ENCODE measurements around the gene SAG.
"Not testable (repeated sequence)": the region's sequence is repeated elsewhere in the genome, so short reads cannot be mapped to it uniquely, and the experiment has no call there.

The SAG gene

DNA sequence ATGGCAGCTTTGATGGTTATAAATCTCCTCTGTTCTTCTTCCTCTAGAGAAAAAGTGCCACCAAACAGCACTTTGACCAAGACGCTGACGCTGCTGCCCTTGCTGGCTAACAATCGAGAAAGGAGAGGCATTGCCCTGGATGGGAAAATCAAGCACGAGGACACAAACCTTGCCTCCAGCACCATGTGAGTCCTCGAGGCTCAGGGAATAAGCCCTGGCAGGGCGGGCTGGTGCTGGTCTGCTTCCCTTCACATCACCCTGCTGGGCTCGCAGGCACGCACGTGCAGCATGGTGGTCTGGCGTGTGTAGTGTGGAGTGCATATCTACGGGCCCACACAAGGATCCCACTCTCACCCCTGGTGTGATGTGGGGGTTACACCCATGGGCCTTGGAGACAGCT is 27.3 kb downstream of the SAG start:
- H3K4me3 Mint-ChIP-seq, result no peak overlapping the region
- TF ChIP-seq, protein P1, sequence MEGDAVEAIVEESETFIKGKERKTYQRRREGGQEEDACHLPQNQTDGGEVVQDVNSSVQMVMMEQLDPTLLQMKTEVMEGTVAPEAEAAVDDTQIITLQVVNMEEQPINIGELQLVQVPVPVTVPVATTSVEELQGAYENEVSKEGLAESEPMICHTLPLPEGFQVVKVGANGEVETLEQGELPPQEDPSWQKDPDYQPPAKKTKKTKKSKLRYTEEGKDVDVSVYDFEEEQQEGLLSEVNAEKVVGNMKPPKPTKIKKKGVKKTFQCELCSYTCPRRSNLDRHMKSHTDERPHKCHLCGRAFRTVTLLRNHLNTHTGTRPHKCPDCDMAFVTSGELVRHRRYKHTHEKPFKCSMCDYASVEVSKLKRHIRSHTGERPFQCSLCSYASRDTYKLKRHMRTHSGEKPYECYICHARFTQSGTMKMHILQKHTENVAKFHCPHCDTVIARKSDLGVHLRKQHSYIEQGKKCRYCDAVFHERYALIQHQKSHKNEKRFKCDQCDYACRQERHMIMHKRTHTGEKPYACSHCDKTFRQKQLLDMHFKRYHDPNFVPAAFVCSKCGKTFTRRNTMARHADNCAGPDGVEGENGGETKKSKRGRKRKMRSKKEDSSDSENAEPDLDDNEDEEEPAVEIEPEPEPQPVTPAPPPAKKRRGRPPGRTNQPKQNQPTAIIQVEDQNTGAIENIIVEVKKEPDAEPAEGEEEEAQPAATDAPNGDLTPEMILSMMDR (IDR thresholded peaks at IDR 0.05; ENCODE audit: unreplicated experiment in 3 of 3), result no peak
- peaks cover 5% of the 10 kb centered on the region for H3K27me3 Mint-ChIP-seq (ENCODE audit: low read depth)
- peaks cover 10% of the 10 kb centered on the region for H3K4me1 Mint-ChIP-seq
- H3K9me3 Mint-ChIP-seq, result no peaks in the 10 kb centered on the region
- H3K36me3 Mint-ChIP-seq (ENCODE audit: low read depth), result no peaks in the 10 kb centered on the region
- H3K27ac Mint-ChIP-seq, result no peak overlapping the region

DNA sequence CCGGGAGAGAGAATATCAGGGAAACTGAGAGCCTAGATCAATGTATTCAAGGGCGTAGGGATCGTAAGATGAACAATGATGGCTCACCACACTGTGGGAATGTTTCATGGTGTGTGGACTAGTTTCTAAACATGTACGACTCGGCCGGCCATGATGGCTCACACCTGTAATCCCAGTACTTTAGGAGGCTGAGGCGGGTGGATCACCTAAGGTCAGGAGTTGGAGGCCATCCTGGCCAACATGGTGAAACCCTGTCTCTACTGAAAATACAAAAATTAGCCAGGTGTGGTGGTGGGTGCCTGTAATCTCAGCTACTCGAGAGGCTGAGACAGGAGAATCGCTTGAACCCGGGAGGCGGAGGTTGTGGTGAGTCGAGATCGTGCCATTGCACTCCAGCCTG is 28.5 kb downstream of the SAG start:
- not testable (repeated sequence) for H3K36me3 Mint-ChIP-seq (ENCODE audit: low read depth); H3K27me3 Mint-ChIP-seq (ENCODE audit: low read depth); H3K4me3 Mint-ChIP-seq; H3K9me3 Mint-ChIP-seq; H3K27ac Mint-ChIP-seq; H3K4me1 Mint-ChIP-seq

GRCh38 chr2:233336541-233336940 is 28.9 kb downstream of the SAG start:
- Mint-ChIP-seq H3K4me3 (no peak overlapping the region), H3K9me3 (peaks cover 3% of the 10 kb centered on the region), H3K4me1 (peaks cover 8% of the 10 kb centered on the region), H3K27ac (no peak overlapping the region), H3K27me3 (ENCODE audit: low read depth) (peaks cover 5% of the 10 kb centered on the region), H3K36me3 (ENCODE audit: low read depth) (no peaks in the 10 kb centered on the region)
- TF ChIP-seq, protein P1 (IDR thresholded peaks at IDR 0.05; ENCODE audit: unreplicated experiment in 3 of 3), result no peak

GRCh38 chr2:233338046-233338445 is 30.4 kb downstream of the SAG start:
- H3K4me1 Mint-ChIP-seq, result no peaks in the 10 kb centered on the region
- H3K9me3 Mint-ChIP-seq, result peaks cover 6% of the 10 kb centered on the region
- no peaks in the 10 kb centered on the region for H3K27me3 Mint-ChIP-seq (ENCODE audit: low read depth)
- H3K27ac Mint-ChIP-seq, result no peak overlapping the region
- no peaks in the 10 kb centered on the region for H3K36me3 Mint-ChIP-seq (ENCODE audit: low read depth)
- TF ChIP-seq, protein P1 (IDR thresholded peaks at IDR 0.05; ENCODE audit: unreplicated experiment in 3 of 3), result no peak
- H3K4me3 Mint-ChIP-seq, result no peak overlapping the region

- H3K4me1 Mint-ChIP-seq, result no peaks in the 10 kb centered on the region
- no peak overlapping the region for H3K4me3 Mint-ChIP-seq
- H3K27me3 Mint-ChIP-seq (ENCODE audit: low read depth), result no peaks in the 10 kb centered on the region
- H3K9me3 Mint-ChIP-seq, result peaks cover 6% of the 10 kb centered on the region
- no peak overlapping the region for H3K27ac Mint-ChIP-seq
- no peaks in the 10 kb centered on the region for H3K36me3 Mint-ChIP-seq (ENCODE audit: low read depth)
- TF ChIP-seq, protein P1 (IDR thresholded peaks at IDR 0.05; ENCODE audit: unreplicated experiment in 3 of 3), result no peak
Measured at GRCh38 chr2:233338812-233339368, 31.3 kb downstream of the SAG start.

GRCh38 chr2:233339427-233339826 is 31.8 kb downstream of the SAG start:
- no peaks in the 10 kb centered on the region for H3K27me3 Mint-ChIP-seq (ENCODE audit: low read depth)
- no peaks in the 10 kb centered on the region for H3K4me1 Mint-ChIP-seq
- TF ChIP-seq, protein P1 (IDR thresholded peaks at IDR 0.05; ENCODE audit: unreplicated experiment in 3 of 3), result no peak
- peaks cover 6% of the 10 kb centered on the region for H3K9me3 Mint-ChIP-seq
- no peak overlapping the region for H3K27ac Mint-ChIP-seq
- H3K36me3 Mint-ChIP-seq (ENCODE audit: low read depth), result no peaks in the 10 kb centered on the region
- H3K4me3 Mint-ChIP-seq, result no peak overlapping the region

Measured in nephron (organoid).